ENCODE data around the gene OR52E2. TPM values are rescaled to one million over a fixed set of nuclear protein-coding genes. Genes with fewer than 3 reads are reported as not detected.

The OR52E2 gene
- total RNA-seq, 1 donor from 2014 or later = not detected

- no peak overlapping the region for H2AFZ ChIP-seq (ENCODE audit: low read depth, low read length)
- H3K27ac Mint-ChIP-seq (ENCODE audit: unreplicated experiment) = no peak overlapping the region
- no peaks in the 10 kb centered on the region for H3K4me1 ChIP-seq (ENCODE audit: insufficient read depth, low read length)
- H3K4me3 Mint-ChIP-seq (ENCODE audit: unreplicated experiment) = no peak overlapping the region
- no peak for FAIRE-seq
- H3K9me3 Mint-ChIP-seq (ENCODE audit: unreplicated experiment) = no peaks in the 10 kb centered on the region
- TF ChIP-seq CTCF (IDR thresholded peaks at IDR 0.05; ENCODE audit: insufficient read depth, low read depth, low read length) (no peak), EZH2 (IDR thresholded peaks at IDR 0.05; ENCODE audit: insufficient read depth, low read length) (no peak)
- H3K27me3 ChIP-seq (ENCODE audit: insufficient read depth, low read length) = no peaks in the 10 kb centered on the region
- no peak overlapping the region for H3K4me2 ChIP-seq (ENCODE audit: low read length)
- H3K36me3 Mint-ChIP-seq (ENCODE audit: low read depth, unreplicated experiment) = no peaks in the 10 kb centered on the region
- DNase-seq (ENCODE audit: low read depth) = no peak
- H3K9ac ChIP-seq (ENCODE audit: low read length) = no peak overlapping the region
- no peak overlapping the region for H3K27ac ChIP-seq (ENCODE audit: low read depth, low read length)
- no peaks in the 10 kb centered on the region for H4K20me1 ChIP-seq (ENCODE audit: insufficient read depth, low read length)
- no peak overlapping the region for H3K4me3 ChIP-seq (ENCODE audit: insufficient read depth, low read depth, low read length)
- no peaks in the 10 kb centered on the region for H3K79me2 ChIP-seq (ENCODE audit: insufficient read depth, low read length)
- no peaks in the 10 kb centered on the region for H3K36me3 ChIP-seq (ENCODE audit: insufficient read depth, low read length)
- no peaks in the 10 kb centered on the region for H3K9me3 ChIP-seq (ENCODE audit: insufficient read depth, low read depth, low read length)
- H3K27me3 Mint-ChIP-seq (ENCODE audit: low read depth, unreplicated experiment) = no peaks in the 10 kb centered on the region
- H3K4me1 Mint-ChIP-seq (ENCODE audit: low read depth, unreplicated experiment) = peaks cover 14% of the 10 kb centered on the region
These were observed 18.6 kb downstream of the OR52E2 start for GRCh38 chr11:5040876-5041275.

- no peak for FAIRE-seq
These were observed 21.1 kb downstream of the OR52E2 start for GRCh38 chr11:5038341-5038740.

More at GRCh38 chr11:5038341-5038740, 21.1 kb downstream of the OR52E2 start:
- no peaks in the 10 kb centered on the region for H3K9me3 ChIP-seq (ENCODE audit: insufficient read depth, low read depth, low read length)
- H3K9me3 Mint-ChIP-seq (ENCODE audit: unreplicated experiment) = no peaks in the 10 kb centered on the region
- H3K4me3 Mint-ChIP-seq (ENCODE audit: unreplicated experiment) = no peak overlapping the region
- H3K4me1 ChIP-seq (ENCODE audit: insufficient read depth, low read length) = no peaks in the 10 kb centered on the region
- no peaks in the 10 kb centered on the region for H3K27me3 Mint-ChIP-seq (ENCODE audit: low read depth, unreplicated experiment)
- H3K36me3 Mint-ChIP-seq (ENCODE audit: low read depth, unreplicated experiment) = no peaks in the 10 kb centered on the region
- no peaks in the 10 kb centered on the region for H3K27me3 ChIP-seq (ENCODE audit: insufficient read depth, low read length)
- no peaks in the 10 kb centered on the region for H3K79me2 ChIP-seq (ENCODE audit: insufficient read depth, low read length)
- no peak overlapping the region for H3K9ac ChIP-seq (ENCODE audit: low read length)
- H3K4me3 ChIP-seq (ENCODE audit: insufficient read depth, low read depth, low read length) = no peak overlapping the region
- no peaks in the 10 kb centered on the region for H4K20me1 ChIP-seq (ENCODE audit: insufficient read depth, low read length)
- no peak overlapping the region for H3K27ac ChIP-seq (ENCODE audit: low read depth, low read length)
- peaks cover 14% of the 10 kb centered on the region for H3K4me1 Mint-ChIP-seq (ENCODE audit: low read depth, unreplicated experiment)
- TF ChIP-seq EZH2 (IDR thresholded peaks at IDR 0.05; ENCODE audit: insufficient read depth, low read length) (no peak), CTCF (IDR thresholded peaks at IDR 0.05; ENCODE audit: insufficient read depth, low read depth, low read length) (no peak)
- no peak overlapping the region for H3K4me2 ChIP-seq (ENCODE audit: low read length)
- no peak for DNase-seq (ENCODE audit: low read depth)
- no peak overlapping the region for H3K27ac Mint-ChIP-seq (ENCODE audit: unreplicated experiment)
- H2AFZ ChIP-seq (ENCODE audit: low read depth, low read length) = no peak overlapping the region
- H3K36me3 ChIP-seq (ENCODE audit: insufficient read depth, low read length) = no peaks in the 10 kb centered on the region
